HG02970 (cell line): ENCODE measurements around the gene GALNT13.

ENCODE experiments used
- ATAC-seq: cut with Tn5 transposase; IDR thresholded peaks from one replicate; pipeline ENCODE4 v1.9.1; 2021; ENCODE audit warnings: mild to moderate bottlenecking, moderate library complexity, moderate number of reproducible peaks; ENCODE audit not compliant: unreplicated experiment, low FRiP score

The GALNT13 gene

GRCh38 chr2:154267983-154268382 is 396.3 kb downstream of the GALNT13 start:
- no peak for ATAC-seq

- no peak for ATAC-seq
Measured at GRCh38 chr2:154280543-154280942, 408.8 kb downstream of the GALNT13 start.

DNA sequence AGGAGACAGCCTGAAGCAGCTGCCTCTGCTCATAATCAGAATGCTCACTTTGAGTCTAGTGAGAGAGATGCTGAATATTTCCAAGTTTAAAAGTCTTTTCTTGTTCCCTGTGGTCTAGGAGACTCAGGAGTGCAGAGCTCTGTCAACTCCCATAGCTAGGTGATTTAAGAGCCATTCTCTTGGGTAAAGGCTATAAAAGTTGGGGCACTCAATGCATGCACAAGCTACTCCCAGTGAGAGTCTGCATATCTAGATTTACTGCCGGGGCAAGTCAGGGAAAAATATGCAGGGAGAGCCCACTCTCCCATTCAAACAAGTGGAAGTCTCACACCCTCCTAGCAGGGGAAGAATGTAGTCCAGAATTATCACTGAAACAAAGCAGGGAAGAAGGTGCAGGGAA is 418.1 kb downstream of the GALNT13 start:
- no peak for ATAC-seq

DNA sequence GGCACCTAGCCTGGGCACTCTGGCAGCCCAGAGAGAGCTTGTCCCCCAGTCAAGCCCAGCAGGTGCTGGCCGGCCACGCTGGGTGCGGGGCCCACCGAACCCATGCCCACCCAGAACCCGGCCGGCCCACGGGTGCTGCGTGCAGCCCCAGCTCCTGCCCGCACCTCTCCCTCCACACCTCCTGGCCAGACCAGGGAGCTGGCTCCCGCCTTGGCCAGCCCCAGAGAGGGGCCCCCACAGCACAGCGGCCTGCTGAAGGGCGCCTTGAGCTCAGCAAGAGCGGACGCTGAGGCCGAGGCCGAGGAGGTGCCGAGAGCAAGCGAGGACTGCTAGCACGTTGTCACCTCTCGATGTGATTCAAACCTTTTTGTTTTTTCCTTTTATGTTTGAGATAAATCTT is 419.8 kb downstream of the GALNT13 start:
- no peak for ATAC-seq

DNA sequence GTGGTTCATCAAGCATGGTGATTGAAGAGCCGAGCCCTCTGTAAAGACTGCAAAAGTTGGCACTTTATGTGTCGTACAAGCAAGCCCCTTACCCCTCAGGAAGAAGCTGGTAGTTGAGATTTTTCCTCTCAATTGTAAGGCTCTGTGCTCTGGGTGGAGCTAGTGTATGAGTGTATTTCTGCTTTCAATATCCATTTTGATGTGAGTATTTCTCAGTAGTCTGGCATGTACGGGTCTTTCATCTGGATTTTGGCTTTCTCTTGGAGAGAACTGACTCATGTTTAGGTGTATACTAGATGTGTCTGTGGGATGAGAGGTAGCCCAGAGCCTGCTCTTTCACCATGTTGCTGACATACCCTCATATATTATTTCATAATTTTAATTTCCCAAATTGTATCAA is 420.2 kb downstream of the GALNT13 start:
- ATAC-seq: no peak

DNA sequence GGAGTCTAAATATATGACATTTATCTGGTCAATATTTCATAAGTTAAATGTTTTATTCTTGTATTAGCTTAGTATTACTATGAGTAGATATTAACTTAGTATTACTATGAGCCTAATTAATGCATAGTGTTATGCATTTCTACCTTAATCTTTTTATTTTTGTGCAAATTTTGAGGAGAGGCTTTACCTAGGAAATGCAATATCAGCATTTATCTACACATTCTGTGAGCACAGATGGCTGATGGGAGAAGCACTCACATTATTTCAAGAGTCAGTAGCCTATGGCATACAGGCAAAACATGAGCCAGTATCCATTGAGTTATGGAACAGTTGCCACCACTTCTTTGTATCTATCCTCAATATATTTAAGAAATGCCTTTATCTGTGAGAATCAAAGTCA is 422.1 kb downstream of the GALNT13 start:
- ATAC-seq: no peak

GRCh38 chr2:154306266-154306970 is 434.7 kb downstream of the GALNT13 start:
- ATAC-seq: no peak

GRCh38 chr2:154307007-154307406 is 435.3 kb downstream of the GALNT13 start:
- no peak for ATAC-seq

DNA sequence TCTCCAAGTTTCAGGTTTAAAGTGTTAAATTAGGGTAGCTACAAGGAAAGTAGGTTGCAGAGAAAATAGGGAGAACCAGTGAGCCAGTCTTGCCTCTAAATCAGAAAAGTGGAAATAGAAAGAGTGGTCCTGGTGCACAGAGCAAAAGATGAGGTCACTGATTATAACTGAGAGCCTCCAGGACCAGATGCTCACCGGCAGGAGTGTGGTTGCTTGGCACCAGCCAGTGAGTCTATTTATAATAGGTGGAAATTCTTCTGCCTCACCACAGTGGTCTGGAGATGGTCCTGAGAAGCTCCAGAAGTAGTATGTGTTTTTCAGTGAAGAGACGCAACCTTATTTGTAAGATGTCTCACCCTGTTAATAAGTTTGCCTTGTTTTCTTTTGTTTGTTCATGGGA is 452.9 kb downstream of the GALNT13 start:
- ATAC-seq: no peak

DNA sequence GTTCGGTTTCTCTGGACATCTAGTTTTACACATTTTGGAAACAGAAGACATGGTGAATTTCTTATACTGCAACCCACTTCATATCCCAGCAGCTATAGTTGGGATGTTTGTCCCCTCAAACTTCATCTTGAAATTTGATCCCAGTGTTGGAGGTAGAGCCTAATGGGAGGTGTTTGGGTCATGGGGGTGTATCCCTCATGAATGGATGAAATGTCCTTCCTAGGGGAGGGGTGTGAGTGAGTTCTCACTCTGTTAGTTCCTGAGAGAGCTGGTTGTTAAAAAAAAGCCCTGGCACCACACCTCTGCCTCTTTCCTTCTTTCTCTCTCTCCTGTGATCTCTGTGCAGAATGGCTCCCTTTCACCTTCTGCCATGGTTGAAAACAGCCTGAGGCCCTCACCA is 457.8 kb downstream of the GALNT13 start:
- no peak for ATAC-seq

- no peak for ATAC-seq
Measured at GRCh38 chr2:154331784-154332183, 460.1 kb downstream of the GALNT13 start.

- no peak for ATAC-seq
Measured at GRCh38 chr2:154336201-154336600, 464.5 kb downstream of the GALNT13 start.

DNA sequence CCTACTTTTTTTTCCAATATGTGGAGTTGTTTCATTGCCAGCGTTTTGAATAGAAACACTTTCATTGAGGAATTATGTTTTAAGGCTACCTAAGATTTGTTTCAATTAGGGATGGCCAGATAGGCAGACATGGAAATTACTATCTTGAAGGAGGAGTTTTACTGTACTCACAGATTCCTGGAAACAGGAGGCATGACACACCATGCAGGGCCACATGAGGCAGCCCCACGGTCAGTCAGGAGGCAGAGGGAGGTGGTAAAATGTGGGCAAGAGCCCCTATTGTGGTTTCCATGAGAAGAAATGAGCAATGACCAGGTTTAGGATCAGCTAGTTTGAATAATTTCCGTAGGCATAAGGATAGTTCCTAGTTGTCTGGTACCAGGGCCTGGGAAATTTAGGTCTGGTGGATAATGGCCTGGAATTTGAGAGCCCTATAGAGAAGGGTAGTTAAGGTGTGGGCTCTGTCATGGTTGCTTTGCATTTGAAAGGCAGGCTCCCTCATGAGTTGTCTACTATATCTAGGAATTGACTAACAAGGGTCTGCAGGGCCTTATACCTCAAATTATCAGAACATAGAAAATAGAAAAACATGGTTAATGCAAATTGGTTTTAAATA is 466.7 kb downstream of the GALNT13 start:
- ATAC-seq: no peak

DNA sequence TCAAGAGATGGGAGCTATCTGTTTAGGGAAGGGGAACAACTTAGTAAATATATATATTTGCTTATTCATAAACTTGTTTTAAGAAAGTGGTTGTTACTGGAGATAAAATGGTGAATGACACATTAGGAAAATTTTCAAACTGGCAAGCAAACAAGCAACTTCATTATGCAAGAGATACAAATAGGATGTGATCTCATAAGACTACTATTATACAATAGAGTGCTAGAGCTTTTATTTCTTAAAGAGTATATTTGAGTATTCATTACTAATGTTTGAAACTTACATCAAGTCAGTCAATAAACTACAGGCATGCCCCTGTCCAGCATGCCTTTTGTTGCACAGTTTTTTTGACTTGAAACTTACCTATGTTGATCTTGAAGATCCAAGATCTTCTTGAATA is 471.6 kb downstream of the GALNT13 start:
- ATAC-seq: no peak

GRCh38 chr2:154350911-154351310 is 479.2 kb downstream of the GALNT13 start:
- no peak for ATAC-seq

DNA sequence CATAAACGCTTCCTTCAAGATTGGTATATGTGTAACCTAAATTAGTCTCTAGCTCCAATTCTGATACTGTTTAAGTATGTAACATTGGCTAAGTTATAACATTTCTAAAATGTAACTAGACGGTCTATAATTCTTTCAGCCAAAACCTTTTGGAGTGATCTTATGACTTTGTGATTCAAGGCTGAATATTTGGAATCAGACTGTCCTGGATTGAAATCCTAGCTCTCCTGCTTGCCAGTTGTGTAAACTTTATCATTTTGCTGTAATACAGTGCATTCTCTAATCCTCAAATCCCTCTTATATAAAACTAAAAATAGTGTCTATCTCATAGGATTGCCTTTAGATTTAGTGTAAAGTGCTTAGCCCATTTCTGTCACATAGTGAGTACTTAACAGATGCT is 489.6 kb downstream of the GALNT13 start:
- ATAC-seq: no peak

GRCh38 chr2:154368153-154368552 is 496.4 kb downstream of the GALNT13 start:
- ATAC-seq: no peak

GRCh38 chr2:154370873-154371272 is 499.2 kb downstream of the GALNT13 start:
- no peak for ATAC-seq

- no peak for ATAC-seq
Measured at GRCh38 chr2:154374416-154374815, 502.7 kb downstream of the GALNT13 start.

- ATAC-seq: no peak
Measured at GRCh38 chr2:154375579-154375931, 503.8 kb downstream of the GALNT13 start.

DNA sequence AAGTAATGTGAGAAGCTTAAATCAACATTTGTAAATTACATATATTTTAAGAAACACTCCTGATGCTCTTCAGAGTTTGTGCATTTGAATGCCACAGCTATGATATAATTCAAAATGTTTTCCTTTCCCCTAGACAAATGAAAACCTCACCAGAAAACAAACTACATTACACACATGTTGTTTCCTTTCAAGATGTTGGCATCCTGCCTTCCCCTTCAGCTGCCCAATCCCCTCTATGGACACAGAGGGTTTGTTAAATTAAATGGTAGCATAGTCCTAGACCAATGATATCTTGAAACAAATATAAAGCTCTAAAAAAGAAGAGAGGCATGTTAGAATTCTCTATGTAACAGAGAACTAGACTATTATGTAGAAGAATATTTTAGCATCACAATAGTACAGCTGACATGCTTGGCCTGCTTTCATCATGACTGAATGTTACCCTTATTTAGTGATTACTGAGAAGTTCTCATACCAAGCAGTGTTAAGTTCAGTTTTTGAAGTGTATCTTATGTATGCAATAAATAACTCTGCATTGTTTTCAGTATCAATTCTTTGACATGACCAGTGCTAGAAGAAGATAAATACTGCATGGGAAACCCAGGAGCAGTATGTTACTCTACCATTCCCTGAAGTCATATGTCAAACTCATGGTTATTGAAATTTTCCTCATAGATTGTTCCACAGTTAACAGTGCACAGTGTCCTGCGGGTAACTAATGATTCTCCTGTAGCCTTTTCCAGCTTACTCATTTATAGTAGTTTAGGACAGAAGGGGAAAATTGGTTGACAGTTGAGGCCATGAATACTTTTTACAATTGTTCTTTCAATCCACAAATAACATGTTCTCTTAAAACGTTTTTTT is 510.4 kb downstream of the GALNT13 start:
- ATAC-seq: no peak

GRCh38 chr2:154386186-154386585 is 514.5 kb downstream of the GALNT13 start:
- ATAC-seq: no peak
